ENCODE data around the gene GOLIM4.

DNA sequence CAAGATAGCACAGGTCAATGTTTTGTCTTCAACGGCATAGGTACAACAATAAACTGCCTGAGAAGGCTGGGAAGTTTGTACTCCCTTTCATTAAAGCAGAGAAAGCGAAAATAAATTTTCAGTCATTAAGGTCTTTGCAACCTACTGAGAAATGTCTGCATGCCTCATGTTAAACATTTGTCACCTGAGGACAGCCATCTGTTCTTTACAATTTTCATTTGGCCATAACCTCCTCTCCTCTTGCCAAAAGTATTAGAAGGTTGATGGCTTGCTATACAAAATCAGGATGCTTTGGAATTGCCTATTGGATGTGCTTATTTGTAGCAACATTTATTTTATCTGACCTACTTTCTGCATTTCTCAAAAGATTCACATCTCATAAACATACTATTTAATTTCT is 122.7 kb downstream of the GOLIM4 start:
- no peak for TF ChIP-seq POLR2A (IDR thresholded peaks at IDR 0.05)
- no peak for TF ChIP-seq CTCF (IDR thresholded peaks at IDR 0.05)
